GDM1 (cell line): ENCODE results near the gene USP15.

Experiments
- DNase-seq: peaks from one replicate; lab custom pipeline; 2025; lab: John Stamatoyannopoulos, UW

Gene USP15

DNA sequence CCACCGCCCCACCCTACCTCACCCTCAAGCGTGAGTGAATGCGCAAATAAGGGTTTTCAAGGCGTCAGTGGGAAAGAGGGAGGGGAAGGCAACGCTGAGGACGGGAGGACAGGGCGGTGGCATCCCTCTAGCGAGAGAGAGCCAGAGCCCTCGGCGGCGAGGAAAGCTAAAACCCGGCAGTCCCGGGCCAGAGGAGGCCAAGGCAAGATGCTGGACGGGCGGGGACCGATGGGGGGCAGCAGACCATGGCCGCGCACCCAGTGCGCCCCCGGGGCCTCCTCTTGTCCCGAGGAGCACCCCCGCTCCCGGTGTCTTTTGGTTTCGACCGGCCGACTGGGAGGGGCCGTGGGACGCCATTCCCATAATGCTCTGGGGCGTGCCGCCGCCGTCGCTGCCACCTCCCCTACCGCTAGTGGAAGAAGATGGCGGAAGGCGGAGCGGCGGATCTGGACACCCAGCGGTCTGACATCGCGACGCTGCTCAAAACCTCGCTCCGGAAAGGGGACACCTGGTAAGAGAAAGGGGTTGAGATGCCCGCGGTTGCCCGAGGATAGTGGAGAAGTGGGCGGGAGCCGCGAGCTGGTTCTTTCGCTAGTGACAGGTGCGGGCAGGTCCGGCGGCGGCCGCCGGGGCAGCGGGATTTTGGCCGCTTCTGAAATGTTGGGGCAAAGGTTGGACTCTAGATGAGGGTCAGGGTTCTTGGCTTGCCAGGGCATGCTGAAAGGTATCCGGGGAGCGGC is at the start of gene USP15:
Gene USP15, plus strand, starts transcription at position 412 of the 740 bp plus-strand sequence. Its CDS starts 11 bp downstream, at position 423.
- peak; percentile 95 for DNase-seq

DNA sequence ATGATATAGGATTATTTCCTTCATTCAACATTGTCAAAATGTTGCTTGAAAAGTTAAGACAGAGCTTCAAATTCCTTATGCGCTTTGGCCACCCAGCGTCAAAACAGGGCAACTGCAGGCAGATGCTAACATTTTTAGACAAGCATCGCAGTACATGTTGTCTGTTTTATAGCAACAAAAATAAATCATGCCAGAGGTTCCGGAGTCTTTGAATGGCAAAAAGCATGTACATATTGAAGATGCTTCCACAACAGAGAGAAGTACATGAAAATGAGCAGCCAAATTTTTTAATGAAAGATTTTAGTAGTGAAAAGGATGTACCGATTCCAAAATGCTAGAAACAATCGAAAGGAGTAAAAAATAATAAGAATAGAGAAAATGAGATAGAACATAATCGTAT is 49.8 kb upstream of the USP15 start:
- DNase-seq, result no peak

DNA sequence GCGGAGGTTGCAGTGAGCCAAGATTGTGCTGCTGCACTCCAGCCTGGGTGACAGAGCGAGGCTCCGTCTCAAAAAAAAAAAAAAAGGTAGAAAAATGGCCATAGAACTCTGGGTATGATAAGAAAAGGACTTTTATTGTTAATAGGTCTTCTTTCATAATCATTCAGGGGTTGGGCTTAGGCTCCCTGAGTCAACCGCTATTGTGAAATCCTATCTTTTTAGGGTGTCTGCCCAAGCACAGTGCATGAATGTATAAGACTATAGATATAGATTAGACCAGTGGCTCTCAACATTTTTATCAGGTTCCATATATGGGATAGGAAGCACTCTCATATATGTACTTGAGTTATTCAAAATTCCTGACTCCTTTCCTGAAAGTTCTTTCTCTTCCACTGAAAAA is 48.7 kb upstream of the USP15 start:
- DNase-seq, result no peak

DNA sequence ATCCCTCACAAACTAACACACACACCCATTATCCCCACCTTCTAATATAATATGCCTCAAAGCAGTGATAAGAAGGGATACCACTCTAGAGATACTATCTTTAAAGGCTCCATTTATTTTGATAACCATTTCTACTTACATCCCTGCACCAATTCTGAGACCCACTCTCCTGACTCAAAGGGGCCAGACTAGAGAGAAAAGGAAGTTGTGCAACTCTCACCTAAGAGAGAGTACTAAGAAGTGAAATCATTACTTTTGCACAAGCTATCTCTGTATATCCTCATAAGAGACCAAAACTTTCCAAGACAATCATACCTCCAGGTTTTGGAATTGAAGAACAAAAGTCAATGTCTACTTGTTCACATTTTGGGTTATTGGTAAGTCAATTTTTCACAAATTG is 45.4 kb upstream of the USP15 start:
- DNase-seq, result no peak

DNA sequence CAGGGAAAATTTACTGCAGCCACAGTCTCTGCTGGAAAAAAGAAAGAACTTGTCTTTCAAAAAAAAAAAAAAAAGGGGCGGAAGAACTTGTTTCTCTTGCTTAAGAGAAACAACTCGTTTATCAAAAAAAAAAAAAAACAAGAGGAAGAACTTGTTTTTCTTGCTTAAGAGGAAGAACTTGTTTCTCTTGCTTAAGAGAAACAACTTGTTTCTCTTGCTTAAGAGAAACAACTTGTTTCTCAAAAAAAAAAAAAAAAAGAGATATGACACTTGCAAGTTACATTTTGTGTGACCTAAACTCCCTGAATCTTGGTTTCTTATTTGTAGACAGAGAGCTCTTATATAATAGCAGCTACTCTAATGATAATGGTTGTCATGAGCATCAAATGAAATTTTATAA is 44.7 kb upstream of the USP15 start:
- no peak for DNase-seq

DNA sequence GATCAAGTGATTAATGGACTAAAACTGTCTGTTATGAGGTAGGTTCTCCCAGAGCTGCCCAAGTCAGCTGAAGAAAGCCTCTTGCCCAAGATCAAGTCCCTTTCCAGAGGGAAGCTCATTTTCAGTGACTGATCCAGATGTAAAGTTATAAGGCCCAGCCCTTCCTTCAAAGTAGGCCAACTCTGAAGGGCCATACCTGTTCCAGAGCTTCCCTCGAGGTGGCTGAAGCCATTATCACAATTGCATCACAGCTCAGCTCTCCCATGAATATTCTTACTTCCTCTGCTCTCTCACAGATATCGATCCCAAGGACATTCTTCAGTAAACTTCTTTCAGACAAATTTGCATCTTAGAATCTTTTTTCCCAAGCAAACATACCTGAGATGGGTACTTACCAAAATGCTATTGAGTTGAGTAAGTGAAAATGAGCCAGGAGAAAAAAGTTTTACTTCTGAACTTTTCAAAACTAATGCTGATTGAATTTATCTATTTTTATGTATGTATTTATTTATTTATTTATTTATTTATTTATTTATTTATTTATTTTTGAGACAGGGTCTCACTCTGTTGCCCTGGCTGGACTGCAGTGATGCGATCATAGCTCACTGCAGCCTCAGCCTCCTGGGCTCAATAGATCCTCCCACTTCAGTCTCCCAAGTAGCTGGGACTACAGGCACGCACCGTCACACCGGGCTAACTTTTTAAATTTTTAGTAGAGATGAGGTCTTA is 42.6 kb upstream of the USP15 start:
- no peak for DNase-seq

DNA sequence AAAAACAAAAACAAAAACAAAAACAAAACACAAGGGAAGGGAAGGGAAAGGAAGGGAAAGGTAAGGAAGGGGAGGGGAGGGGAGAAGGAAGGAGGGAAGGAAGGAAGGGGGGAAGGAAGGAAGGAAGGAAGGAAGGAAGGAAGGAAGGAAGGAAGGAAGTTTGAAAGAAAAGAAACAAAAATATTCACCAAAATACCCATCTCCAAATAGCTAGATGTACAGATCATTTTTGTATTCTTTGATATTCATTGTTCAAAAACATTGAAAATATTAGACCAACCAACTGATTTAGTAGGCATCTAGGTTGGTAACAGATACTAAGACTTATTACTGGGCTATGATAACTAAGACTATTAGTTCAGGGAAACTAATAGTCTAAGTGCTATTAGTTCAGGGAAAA is 39.1 kb upstream of the USP15 start:
- no peak for DNase-seq

DNA sequence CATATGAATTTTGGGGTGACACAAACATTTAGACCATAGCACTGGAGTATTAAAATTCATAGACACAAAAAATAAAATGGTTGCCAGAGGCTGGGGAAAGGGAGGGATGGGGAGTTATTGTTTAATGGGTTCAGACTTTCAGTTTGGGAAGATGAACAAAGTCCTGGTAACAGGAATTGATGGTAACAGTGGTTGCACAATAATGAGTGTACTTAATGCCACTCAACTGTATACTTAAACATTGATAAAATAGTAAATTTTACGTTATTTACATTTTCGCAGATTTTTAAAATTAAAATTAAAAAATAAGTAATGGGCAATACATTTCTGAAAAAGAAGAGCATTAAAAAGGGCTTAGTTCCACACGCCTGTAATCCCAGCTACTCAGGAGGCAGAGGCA is 35.6 kb upstream of the USP15 start:
- no peak for DNase-seq

DNA sequence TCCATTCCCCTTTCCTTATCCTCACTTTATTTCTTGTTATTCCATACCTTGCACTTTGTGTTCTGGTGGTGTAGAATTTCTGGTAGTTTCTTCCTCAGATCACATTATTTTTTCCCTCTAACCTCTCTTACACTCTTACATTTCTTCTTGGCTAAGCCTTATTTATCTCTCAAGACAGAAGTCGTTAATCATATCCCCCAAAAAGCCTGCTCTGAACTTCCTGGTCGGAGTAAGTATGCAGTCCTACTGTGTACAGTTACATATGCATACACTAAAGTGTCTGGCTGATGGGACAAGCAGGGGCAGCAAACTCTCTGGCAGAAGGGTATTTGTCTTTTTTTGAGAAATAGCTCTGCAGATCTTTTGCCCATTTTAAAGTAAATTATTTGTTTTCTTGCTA is 33.1 kb upstream of the USP15 start:
- no peak for DNase-seq

DNA sequence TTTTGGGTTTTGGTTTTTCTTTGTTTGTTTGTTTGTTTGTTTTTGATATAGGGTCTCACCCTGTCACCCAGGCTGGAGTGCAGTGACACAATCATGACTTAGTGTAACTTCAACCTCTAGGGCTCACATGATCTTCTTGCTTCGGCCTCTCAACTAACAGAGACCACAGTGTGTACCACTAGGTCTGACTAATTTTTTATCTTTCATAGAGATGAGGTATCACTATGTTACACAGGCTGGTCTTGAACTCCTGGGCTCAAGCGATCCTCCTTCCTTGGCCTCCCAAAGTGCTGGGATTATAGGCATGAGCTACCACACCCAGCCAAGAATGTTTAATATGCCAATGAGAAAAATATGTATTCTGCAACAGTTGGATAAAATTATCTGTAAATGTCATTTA is 29.6 kb upstream of the USP15 start:
- no peak for DNase-seq

DNA sequence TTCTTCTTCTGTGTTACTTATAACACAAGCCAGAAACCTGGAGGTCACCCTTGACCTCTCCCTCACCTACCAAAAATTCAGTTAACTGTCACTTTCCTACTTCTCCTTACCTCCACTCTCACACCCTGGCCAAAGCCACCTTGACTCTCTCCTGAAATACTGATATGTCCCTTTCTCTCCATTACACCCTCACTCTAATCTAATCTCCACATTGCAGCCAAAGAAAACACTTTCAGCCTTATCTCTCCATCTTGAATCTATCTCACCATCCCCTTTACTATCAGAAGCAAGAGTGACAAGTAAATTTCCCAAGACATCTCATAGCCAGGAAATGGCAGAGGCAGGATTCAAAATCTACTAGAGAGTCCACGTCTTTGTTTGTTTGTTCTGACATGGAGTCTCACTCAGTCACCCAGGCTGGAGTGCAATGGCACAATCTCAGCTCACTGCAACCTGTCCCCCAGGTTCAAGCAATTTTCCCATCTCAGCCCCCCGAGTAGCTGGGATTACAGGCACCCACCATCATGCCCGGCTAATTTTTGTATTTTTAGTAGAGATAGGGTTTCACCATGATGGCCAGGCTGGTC is 28.0 kb upstream of the USP15 start:
- no peak for DNase-seq

DNA sequence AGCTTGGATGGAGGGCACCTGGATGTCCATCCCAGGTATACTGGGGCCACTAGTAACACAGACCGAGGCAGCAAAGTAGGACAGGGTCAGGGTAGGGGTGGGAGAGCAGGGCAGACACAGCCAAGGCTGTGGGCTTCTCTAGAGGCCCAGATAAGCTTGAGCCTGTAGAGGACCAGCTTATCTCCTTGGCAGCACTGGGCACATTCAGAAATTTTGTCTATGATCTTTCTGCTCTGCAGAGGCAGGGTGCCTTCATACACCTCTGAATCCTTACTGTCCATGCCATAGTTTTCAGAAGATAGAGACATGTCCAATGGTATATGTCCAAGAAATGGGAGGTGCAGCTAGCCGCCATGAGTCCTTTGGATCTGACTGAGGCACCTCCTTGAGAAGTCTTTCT is 26.4 kb upstream of the USP15 start:
- no peak for DNase-seq

DNA sequence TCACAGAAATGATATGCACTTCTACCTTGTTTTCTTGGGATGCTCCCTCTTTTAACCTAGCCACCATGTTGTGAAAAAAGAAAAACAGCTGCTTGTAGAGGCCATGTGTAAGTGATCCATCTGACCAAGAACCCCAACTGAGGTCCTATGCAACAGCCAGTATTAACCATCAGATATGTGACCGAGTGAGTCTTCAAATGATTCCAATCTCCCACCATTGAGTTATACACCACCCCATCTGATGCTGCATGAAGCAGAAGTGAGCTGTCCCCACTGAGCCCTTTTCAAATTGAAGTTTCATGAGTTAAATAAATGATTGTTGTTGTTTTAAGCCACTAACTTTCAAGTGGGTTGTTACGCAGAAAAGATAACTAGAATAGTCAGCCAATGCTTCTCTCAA is 20.6 kb upstream of the USP15 start:
- no peak for DNase-seq

DNA sequence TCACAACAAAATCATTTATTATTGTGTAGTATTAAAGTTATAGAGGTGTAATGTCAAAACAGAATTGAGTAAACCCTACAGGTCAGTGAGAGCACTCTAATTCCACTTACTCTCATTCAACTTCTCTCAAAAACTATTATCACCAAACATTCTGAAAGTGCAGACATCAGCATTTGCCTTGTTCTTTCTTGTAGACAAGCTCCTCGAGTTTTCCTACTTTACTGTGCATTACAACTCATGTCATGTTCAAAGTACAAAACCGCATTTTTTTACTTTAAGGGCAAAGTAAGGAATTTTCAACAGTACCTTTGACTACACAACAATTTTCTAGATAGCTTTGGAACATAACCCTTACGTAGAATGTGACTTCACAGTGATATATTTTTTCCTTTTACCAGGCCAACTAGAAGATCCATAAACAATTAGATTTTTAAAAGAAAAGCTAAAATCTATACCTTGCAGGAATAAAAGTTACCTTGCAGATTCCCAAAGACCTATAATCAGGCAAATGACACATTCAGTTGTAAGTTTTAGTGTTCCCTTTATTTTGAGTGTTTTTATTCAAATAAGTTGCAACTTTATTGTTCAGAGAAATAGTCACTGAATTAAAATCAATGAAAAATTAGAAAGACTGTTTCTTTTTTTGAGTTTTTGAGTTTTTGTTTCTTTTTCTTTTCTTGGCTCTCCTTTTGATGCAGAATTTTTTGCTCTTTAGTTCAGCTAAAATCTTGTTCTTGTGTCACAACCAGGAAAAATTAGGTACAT is 12.7 kb upstream of the USP15 start:
- DNase-seq, result no peak

DNA sequence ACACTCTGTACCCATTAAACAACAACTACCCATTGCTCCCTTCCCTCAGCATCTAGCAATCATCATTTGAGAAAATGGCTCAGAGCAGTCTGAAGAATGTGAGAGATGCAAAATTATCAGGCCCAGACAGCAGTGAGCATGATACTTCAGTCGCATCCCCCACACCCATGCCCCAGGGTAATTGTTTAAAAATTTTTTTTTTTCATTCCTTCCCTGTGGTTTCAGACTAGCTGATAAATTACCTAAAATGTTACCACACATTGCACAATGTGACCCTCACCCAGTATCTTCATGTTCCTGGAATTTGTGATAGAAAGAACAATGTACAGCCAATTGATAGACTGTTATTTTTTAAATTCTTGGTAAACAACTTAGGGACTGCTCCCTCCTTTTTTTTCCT is 11.3 kb upstream of the USP15 start:
- no peak for DNase-seq

DNA sequence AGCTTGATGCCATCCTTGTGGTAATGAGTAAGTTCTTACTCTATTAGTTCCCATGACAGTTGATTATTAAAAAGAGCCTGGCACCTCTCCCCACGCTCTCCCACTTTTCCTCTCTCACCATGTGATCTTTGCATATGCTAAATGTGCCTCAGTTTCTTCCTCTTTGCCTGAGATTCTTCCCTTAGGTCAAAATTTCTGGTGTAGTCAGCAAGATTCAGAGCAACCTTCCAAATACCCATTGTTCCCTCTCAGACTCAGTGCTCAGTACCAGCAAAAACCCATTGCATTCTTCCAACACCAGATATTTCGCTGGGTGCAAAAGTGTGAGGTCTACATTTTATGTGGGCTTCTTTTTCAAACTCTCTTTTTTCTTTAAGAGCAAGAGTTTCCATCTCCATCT is 10.8 kb upstream of the USP15 start:
- DNase-seq, result no peak

DNA sequence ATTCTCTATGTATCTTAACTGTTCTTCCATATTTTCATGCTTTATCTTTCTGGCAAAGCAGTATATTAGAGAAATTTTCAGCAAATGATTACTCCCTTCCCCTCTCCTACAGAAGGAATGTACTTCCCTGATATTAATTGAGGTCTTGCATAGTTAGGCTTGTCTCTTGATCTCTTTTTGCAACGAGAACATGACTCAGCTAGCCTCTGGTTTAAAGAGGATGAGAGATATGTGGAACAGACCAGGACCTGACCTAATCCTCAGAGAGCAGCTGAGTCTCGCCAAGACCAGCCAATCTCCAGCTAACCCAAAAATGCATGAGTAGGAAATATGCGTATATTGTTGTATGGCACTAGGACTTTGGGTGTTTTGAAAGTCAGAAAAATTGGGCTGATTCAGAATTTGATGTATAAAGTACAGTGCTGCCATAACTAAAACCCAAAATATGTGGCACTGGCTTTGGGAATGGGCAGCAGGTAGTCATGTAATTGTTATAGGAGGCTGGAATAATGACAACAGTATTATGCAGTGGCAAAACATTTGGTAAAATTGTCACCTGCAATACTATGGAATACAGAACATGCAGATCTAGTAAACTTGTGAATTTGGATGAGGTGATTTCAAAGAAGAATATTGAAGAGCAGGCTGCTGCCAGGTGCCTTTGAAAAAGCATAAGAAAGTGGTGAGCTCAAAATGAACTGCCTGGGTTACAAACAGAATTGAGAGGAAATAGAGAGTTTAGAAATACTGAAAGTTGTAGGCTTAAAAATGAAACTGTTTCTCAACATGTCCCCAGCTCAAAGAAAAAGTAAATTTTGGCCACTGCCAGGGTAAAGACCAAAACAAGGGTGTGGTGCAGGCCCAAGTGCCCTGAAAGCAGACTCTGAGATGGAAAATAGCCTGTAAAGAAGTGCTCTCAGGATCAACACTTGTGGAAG is 9.3 kb upstream of the USP15 start:
- no peak for DNase-seq

DNA sequence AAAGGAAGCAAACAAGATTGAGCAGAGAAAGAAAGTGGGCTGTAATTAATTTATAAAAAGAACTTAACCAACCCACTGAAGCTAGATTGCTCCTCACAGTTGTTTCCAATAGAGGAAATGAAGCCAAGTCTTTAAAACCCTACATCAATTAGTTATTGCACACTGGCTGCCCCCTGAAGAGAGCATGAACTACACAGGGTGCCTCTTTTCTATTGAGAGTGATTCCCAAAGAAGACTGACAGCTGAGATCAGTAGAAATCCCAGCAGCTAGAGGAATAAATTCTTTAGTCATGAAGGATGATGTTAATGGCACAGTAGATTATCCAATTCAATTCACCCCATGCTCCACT is 8.6 kb upstream of the USP15 start:
- DNase-seq, result no peak

DNA sequence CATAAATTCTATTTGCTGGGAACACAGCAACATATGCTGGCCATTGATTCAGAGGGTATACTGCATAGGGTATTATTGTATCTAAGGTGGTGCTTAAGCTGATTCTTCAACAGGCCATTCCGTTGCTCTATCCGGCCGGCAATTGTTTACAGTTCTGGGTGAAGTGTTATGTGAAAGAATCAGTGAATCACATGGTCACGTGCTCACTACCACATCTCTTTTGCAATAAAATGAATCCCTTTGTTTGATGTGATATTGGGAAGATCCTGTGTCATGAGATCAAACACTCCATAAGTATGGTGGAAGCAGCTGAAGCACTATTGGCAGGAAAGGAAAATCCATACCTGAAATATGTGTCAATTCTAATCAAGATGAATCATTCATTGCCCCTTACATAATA is 7.6 kb upstream of the USP15 start:
- no peak for DNase-seq

DNA sequence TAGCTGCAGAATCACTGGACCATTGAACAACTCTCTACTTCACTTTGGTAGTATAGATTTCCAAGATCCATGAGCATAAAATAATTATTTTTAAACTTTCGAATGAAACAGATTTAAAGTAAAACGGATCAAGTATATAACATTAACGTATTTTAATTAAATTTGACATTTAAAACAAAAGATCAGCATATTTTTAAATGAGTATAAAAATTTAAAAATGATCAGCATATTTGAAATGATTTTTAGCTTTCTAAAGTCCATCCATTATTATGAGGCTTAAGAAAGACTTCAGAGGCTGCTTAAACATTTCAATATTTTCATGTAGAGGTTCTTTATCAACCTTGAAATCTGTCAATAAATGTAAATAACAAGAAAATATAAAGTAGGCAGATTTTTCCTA is 5.2 kb upstream of the USP15 start:
- DNase-seq, result no peak

DNA sequence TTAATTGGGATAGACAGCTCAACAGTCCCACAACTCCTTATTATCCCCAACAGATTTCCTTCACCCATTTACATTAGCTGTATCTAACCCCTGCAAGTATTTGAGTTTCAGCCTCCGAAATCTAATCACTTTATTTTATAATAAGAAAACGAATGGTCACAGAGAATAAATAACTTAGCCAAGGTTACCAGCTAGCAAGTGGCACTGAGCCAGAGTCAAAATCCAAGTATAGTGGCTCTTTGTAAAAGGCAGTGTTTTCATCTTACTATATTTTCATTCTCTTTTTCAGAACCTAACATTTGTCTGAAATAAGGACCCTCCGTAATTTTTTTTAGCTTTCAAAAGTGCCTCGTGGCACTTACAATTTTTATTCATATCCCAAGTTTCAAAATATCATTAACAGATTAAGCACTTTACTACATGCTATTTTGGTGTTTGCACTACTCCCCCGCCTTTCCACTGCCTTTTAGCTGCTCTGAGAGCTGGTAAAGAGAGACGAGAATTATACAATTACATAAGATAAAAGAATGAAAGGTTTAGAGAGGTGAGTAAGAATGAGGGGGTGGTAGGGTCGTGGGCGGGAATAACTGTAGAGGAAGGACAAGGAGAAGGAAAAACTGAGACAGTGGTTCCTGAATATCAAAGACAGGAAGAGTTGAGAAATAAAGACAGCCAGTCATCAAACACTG is 3.7 kb upstream of the USP15 start:
- DNase-seq, result no peak
